ENCODE measurements around the gene ILKAP.

The ILKAP gene

GRCh38 chr2:238123991-238124470 is 79.5 kb downstream of the ILKAP start:
- DNase-seq (ENCODE audit: low spot score in 2 of 2): no peak
- Mint-ChIP-seq H3K36me3 (no peaks in the 10 kb centered on the region), H3K9me3 (no peaks in the 10 kb centered on the region), H3K27ac (no peak overlapping the region), H3K4me3 (no peak overlapping the region), H3K4me1 (no peaks in the 10 kb centered on the region)
- ATAC-seq: no peak

- H3K27ac Mint-ChIP-seq: no peak overlapping the region
- H3K36me3 Mint-ChIP-seq: no peaks in the 10 kb centered on the region
- no peaks in the 10 kb centered on the region for H3K9me3 Mint-ChIP-seq
- no peak overlapping the region for H3K4me3 Mint-ChIP-seq
- ATAC-seq (no peak), DNase-seq (ENCODE audit: low spot score in 2 of 2) (no peak)
- H3K4me1 Mint-ChIP-seq: no peaks in the 10 kb centered on the region
Observed at GRCh38 chr2:238123218-238123971, 80.1 kb downstream of the ILKAP start.

DNA sequence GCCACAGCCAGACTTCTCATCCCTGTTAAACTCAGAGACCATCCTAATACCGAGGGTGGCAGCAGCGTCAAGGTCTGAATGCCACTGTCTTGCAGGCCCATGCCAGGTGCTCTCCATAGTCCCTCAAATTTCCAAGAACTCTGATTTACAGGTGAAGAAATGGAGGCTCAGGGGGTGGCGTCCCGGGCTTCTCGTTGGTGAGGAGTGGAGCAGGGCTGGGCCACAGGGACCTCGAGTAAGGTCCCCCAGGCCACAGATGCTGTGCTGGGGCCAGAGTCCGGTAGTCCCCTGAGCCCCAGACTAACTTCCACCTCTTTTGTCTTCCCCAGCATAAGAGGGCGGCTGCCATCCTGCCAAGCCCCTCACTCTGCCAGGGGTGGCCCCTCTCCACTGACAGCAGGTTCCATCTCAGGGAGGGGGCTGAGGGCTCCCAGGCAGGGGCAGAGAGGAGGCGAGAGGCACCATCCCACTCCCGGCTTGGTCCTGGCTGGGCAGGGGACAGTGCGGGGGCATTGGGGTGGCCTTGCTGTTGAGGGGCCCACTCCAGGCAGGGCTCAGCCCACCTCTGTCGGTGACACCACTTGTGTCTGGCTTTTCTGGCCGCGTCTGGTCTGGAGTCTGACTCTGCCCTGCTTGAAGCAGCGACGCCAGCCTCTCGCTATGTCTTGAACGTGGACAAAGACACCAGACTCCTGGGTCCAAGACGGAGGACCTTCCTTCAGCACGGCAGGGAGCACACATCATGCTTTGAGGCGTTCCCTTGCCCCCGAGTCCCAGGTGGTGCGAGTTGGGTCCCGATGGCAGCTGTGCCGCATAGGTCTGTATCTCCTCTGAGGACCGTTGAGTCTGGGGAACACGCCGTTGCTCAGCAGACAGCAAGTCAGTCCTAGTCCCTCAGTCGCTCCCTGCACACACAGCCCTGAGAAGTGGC is 80.9 kb downstream of the ILKAP start:
- DNase-seq (ENCODE audit: low spot score in 2 of 2): no peak

DNA sequence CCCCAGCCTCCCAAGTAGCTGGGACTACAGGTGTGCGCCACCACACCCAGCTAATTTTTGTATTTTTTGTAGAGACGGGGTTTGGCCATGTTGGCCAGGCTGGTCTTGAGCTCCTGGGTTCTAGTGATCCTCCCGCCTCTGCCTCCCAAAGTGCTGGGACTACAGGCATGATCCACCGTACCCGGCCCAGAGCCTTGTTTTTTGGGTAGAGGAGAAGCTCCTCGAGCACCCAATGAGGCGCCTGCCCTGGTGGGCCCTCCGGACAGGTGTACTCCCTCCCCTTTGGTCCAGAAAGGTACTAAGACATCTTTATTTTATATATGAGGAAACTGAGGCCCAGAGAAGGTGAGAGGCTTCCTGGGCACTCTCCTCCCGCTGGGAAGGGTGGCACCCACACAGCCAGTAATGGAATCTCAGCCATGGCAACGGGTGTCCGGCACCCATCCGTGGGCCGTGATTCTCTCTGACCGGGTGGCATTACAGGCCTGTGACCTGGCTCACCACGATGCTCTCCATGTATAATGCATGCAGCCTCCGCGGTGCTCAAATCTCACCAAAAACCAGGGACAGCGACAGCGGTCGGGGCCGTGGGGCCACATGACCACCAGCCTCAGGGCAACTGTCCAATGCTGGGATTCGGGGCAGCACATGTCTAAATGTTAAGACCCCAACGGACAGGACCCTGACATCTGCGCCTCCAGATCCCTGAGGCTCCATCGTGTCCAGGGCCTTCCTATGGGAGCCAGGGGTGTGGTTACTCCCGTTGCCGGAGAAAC is 81.8 kb downstream of the ILKAP start:
- ATAC-seq (no peak), DNase-seq (ENCODE audit: low spot score in 2 of 2) (no peak)
- no peaks in the 10 kb centered on the region for H3K4me1 Mint-ChIP-seq
- H3K27ac Mint-ChIP-seq: no peak overlapping the region
- no peaks in the 10 kb centered on the region for H3K9me3 Mint-ChIP-seq
- no peak overlapping the region for H3K4me3 Mint-ChIP-seq
- no peaks in the 10 kb centered on the region for H3K36me3 Mint-ChIP-seq

More for the DNA sequence above, 80.9 kb downstream of the ILKAP start:
- Mint-ChIP-seq H3K4me3 (no peak overlapping the region), H3K36me3 (no peaks in the 10 kb centered on the region), H3K27ac (no peak overlapping the region), H3K4me1 (no peaks in the 10 kb centered on the region), H3K9me3 (no peaks in the 10 kb centered on the region)
- ATAC-seq: no peak

GRCh38 chr2:238120463-238121298 is 82.8 kb downstream of the ILKAP start:
- no peaks in the 10 kb centered on the region for H3K9me3 Mint-ChIP-seq
- H3K4me1 Mint-ChIP-seq: no peaks in the 10 kb centered on the region
- DNase-seq (ENCODE audit: low spot score in 2 of 2): no peak
- no peak for ATAC-seq
- no peak overlapping the region for H3K27ac Mint-ChIP-seq
- H3K36me3 Mint-ChIP-seq: no peaks in the 10 kb centered on the region
- no peak overlapping the region for H3K4me3 Mint-ChIP-seq

Data from stimulated activated effector memory CD8-positive, alpha-beta T cell treated with anti-CD3 and anti-CD28 coated beads, Interleukin-12 subunit alpha, Interleukin-12 subunit beta, amount 100 ng/mL, for 72 hours (primary cell).